ENCODE results near the gene TAB2.

The TAB2 gene, protein sequence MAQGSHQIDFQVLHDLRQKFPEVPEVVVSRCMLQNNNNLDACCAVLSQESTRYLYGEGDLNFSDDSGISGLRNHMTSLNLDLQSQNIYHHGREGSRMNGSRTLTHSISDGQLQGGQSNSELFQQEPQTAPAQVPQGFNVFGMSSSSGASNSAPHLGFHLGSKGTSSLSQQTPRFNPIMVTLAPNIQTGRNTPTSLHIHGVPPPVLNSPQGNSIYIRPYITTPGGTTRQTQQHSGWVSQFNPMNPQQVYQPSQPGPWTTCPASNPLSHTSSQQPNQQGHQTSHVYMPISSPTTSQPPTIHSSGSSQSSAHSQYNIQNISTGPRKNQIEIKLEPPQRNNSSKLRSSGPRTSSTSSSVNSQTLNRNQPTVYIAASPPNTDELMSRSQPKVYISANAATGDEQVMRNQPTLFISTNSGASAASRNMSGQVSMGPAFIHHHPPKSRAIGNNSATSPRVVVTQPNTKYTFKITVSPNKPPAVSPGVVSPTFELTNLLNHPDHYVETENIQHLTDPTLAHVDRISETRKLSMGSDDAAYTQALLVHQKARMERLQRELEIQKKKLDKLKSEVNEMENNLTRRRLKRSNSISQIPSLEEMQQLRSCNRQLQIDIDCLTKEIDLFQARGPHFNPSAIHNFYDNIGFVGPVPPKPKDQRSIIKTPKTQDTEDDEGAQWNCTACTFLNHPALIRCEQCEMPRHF

DNA sequence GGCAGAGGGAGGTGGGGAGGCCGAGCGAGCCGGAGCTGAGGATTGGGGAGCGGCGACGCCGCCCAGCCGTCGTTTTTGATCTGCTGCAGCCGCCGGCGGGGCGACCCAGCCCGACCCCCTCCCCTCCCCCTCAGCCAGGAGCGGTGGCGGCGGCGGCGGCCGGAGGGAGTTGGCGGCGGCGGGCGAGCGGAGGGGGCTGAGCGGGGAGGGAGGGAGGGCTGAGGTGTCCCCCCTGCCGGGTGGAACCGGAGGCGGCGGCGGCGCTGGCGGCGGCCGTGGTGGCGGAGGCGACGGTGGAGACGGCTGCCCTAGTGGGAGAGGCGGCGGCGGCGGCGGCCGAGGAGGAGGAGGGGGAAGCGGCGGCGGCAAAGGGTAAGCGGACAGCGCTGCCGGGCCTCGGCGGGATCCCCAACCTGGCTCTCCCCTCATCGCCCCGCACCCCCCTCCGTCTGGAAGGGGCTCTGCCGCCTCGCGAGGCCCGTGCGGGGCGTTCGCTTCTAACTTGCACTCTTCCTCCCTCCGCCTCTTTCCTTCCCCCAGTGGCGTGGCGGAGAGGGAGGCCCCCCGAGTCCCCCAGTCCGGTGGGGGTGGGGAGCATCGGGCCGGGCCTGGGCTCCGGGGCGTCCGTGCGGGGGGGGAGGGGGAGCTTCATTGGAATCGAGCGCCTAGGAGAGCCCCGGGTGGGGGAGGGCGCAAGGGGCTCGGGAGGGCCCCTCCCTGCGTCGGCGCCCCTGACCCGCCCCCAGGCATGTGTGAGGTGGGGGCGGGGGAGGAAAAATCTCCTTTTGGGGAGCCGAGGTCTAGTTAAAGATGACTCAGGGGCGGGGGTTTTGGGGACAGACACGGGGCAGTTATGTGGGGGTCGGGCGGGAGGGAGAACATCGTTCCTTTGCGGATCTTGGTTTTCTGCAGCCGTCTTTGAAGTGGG lies at the start of gene TAB2:
TAB2 (plus strand) TSS at position 69 of the 928 bp plus-strand sequence. CDS start 52,286 bp downstream, outside the sequence.
- TF ChIP-seq PATZ1 (CRISPR knock-in tag; IDR thresholded peaks at IDR 0.05; ENCODE audit: borderline replicate concordance) (no peak), CSRNP3 (CRISPR knock-in tag; IDR thresholded peaks at IDR 0.05) (no peak), PPARA (CRISPR knock-in tag; IDR thresholded peaks at IDR 0.05; ENCODE audit: borderline replicate concordance) (no peak), GLIS3 (CRISPR knock-in tag; IDR thresholded peaks at IDR 0.05) (no peak), CREB5 (CRISPR knock-in tag; IDR thresholded peaks at IDR 0.05; ENCODE audit: low read depth) (no peak), BACH2 (CRISPR knock-in tag; IDR thresholded peaks at IDR 0.05; ENCODE audit: borderline replicate concordance) (no peak), ZC3H10 (CRISPR knock-in tag; IDR thresholded peaks at IDR 0.05) (no peak), ZNF70 (CRISPR knock-in tag; IDR thresholded peaks at IDR 0.05) (no peak)
- TF ChIP-seq, protein P1, sequence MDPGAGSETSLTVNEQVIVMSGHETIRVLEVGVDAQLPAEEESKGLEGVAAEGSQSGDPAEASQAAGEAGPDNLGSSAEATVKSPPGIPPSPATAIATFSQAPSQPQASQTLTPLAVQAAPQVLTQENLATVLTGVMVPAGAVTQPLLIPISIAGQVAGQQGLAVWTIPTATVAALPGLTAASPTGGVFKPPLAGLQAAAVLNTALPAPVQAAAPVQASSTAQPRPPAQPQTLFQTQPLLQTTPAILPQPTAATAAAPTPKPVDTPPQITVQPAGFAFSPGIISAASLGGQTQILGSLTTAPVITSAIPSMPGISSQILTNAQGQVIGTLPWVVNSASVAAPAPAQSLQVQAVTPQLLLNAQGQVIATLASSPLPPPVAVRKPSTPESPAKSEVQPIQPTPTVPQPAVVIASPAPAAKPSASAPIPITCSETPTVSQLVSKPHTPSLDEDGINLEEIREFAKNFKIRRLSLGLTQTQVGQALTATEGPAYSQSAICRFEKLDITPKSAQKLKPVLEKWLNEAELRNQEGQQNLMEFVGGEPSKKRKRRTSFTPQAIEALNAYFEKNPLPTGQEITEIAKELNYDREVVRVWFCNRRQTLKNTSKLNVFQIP (CRISPR knock-in tag; IDR thresholded peaks at IDR 0.05; ENCODE audit: borderline replicate concordance, low read depth) = no peak
- TF ChIP-seq, protein P2, sequence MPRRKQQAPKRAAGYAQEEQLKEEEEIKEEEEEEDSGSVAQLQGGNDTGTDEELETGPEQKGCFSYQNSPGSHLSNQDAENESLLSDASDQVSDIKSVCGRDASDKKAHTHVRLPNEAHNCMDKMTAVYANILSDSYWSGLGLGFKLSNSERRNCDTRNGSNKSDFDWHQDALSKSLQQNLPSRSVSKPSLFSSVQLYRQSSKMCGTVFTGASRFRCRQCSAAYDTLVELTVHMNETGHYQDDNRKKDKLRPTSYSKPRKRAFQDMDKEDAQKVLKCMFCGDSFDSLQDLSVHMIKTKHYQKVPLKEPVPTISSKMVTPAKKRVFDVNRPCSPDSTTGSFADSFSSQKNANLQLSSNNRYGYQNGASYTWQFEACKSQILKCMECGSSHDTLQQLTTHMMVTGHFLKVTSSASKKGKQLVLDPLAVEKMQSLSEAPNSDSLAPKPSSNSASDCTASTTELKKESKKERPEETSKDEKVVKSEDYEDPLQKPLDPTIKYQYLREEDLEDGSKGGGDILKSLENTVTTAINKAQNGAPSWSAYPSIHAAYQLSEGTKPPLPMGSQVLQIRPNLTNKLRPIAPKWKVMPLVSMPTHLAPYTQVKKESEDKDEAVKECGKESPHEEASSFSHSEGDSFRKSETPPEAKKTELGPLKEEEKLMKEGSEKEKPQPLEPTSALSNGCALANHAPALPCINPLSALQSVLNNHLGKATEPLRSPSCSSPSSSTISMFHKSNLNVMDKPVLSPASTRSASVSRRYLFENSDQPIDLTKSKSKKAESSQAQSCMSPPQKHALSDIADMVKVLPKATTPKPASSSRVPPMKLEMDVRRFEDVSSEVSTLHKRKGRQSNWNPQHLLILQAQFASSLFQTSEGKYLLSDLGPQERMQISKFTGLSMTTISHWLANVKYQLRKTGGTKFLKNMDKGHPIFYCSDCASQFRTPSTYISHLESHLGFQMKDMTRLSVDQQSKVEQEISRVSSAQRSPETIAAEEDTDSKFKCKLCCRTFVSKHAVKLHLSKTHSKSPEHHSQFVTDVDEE (CRISPR knock-in tag; IDR thresholded peaks at IDR 0.05) = no peak
- peak; percentile 56 for ATAC-seq

DNA sequence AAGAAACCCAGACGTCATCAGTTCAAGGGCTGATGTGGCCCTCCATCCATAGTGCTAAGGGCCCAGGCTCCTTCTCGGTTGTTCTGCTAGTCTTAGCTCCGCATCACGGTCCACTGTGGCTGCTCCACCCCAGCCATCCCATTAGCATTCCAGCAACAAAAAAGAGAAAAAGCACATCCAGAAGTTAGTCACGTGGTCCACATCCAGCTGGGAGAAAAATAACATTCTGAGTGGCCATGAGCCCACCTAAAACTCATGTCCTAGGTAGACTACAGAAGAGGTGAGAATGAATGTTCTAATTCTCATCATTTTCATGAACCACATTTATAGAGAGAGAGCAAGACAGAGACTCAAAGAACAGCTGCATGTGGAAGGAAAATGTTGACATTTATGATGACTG lies 49.4 kb upstream of the TAB2 start:
- TF ChIP-seq ARNTL (CRISPR knock-in tag; IDR thresholded peaks at IDR 0.05; ENCODE audit: borderline replicate concordance, low read depth) (no peak), TCF4 (CRISPR knock-in tag; IDR thresholded peaks at IDR 0.05; ENCODE audit: borderline replicate concordance) (no peak), SNAI2 (CRISPR knock-in tag; IDR thresholded peaks at IDR 0.05) (no peak), ZNF70 (CRISPR knock-in tag; IDR thresholded peaks at IDR 0.05) (no peak), ZNF565 (CRISPR knock-in tag; conservative IDR thresholded peaks at IDR 0.05; ENCODE audit: low read depth) (no peak), BACH2 (CRISPR knock-in tag; IDR thresholded peaks at IDR 0.05; ENCODE audit: borderline replicate concordance) (no peak), CREB5 (CRISPR knock-in tag; IDR thresholded peaks at IDR 0.05; ENCODE audit: low read depth) (no peak), TOX (CRISPR knock-in tag; IDR thresholded peaks at IDR 0.05; ENCODE audit: borderline replicate concordance) (no peak), CSDC2 (CRISPR knock-in tag; IDR thresholded peaks at IDR 0.05) (no peak), ESRRG (CRISPR knock-in tag; IDR thresholded peaks at IDR 0.05) (no peak)
- TF ChIP-seq, protein P2 (CRISPR knock-in tag; IDR thresholded peaks at IDR 0.05) = no peak
- no peak for ATAC-seq

Measured in SK-N-SH treated with all-trans-retinoic acid at 6 μM for 48 hours (cell line).